NCI-H510A (cell line): ENCODE results near the gene SIPA1.

Experiments used
- DNase-seq: peaks from one replicate; lab custom pipeline; 2025; lab: John Stamatoyannopoulos, UW

Gene SIPA1

DNA sequence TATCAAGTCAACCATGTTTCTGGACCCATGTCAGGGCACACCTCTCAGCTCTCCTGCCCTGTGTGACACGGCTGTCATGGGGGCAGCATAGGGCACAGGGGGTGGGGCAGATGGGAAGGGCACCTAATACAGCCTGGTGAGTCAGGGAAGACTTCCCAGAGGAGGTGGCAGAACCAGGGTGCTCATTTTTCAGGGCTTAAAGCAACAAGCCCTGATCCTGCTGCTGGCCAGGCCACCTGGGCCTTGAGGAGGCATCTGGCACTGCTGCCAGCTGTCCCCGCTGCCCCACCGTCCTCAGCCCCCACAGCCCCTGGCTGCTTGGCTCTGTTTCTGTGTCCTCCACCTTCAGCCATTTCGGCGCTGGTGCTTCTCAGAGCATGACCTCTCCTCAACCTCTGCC, 28.2 kb upstream of the SIPA1 start:
- DNase-seq, result no peak

DNA sequence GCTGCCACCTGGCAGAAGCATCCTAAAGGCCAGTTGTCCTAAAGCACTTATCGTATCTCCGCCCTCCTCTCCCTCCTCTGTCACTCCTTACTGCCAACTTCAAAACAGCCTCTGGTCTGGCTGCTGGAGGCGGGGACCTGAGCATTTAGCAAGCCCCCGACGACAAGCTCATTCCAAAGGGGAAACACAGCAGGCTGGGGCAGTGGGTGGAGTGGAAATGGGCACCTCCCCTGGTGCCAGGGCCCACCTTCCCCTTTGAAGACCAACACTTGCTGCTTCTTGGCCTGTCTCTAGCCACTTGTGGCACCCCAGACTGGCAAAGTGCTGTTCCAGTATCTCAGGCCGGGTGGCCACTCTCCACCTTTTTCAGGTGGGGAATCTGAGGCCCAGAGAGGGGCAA, 27.5 kb upstream of the SIPA1 start:
- DNase-seq, result no peak

- no peak for DNase-seq
Measured at GRCh38 chr11:65611028-65611757, 26.7 kb upstream of the SIPA1 start.

- DNase-seq, result no peak
Measured at GRCh38 chr11:65611758-65612603, 25.9 kb upstream of the SIPA1 start.

DNA sequence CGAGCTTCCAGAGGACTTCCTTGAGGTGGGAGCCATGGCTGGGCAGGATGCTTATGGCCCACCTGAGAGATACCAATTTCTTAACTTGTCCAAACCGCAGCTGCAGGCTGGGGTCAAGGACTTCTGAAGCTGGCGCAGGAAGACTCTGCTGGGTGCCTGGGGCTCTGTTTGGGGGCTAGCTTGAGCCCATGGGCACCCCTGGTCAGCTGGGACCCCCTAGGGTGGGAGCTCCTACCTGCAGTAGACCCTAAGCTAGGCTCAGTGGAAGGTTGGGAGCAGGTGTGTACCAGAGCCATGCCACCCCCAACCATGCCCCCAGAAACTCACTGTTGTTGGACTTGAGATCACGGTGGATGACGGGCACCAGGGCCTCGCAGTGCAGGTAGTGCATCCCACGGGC, 25.2 kb upstream of the SIPA1 start:
- no peak for DNase-seq

- DNase-seq, result no peak
Measured at GRCh38 chr11:65613091-65613928, 24.6 kb upstream of the SIPA1 start.

GRCh38 chr11:65615229-65615949, 22.5 kb upstream of the SIPA1 start, which contains the start of gene PCNX3:
Gene PCNX3, plus strand, starts transcription at chr11:65615776. Its CDS starts 536 bp downstream, at chr11:65616312.
- DNase-seq, result peak; percentile 100

GRCh38 chr11:65615950-65616574, 21.8 kb upstream of the SIPA1 start:
- peak; percentile 57 for DNase-seq

DNA sequence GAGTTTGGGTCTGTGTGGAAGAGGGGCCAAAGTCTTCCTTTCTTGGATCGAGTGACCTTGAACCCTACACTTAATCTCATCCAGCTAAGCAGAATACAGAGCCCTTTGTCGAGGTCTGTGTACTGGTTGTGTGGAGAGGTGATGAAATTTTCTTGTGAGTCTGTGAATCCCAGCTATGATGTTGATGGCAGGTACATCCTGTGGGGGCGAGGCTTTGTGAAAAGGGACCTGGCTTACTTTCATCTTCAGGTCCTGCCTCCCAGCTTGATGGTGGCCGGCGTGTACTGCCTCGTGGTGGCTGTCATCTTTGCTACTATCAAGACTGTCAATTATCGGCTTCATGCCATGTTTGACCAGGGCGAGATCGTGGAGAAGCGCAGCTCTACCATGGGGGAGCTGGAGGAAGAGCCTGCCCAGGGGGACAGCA, 21.3 kb upstream of the SIPA1 start:
- DNase-seq, result no peak

DNA sequence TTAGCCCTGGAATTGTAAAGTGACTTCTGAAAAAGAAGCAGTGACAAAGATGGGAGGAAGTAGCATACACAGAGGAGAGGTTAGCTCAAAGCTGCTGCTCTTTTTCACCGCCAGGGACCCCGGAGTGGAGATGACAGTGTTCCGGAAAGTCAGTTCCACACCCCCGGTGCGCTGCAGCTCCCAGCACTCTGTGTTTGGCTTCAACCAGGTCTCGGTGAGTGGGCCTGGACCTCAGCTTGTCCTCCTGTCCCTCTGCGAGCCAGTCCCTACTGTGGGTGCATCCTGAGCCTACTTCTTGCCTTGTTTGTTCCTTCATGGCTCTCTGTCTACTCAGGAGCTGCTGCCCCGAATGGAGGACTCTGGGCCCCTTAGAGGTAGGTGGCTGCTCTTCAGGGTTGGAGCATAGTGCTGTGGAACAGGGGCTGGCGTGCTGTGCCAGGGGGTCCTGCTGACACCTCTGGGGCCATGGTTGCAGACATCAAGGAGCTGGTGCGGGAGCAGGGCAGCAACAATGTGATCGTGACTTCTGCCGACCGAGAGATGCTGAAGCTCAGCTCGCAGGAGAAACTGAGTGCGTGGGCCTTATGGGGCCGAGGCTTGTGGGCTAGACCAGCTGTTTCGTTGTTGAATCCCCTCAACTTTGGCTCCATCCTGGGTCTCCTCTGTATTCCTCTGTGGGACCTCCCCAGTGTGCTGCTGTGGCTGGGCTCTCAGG, 20.6 kb upstream of the SIPA1 start:
- DNase-seq, result no peak

- DNase-seq, result no peak
Measured at GRCh38 chr11:65617990-65618751, 19.7 kb upstream of the SIPA1 start.

DNA sequence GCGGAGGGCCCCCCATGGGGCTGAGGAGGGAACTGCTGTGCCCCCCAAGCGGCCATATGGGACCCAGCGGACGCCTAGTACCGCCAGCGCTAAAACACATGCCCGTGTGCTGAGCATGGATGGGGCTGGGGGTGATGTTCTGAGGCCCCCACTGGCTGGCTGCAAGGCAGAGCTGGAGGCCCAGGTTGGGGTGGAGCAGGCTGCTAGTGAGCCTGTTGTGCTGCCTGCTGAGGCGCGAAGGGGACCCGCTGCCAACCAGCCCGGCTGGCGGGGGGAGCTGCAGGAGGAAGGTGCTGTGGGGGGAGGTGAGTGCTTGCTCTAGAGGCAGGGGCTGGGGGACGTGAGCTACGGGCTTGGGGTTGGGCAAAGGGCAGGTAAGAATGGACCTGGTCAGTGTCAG, 19.1 kb upstream of the SIPA1 start:
- no peak for DNase-seq

- no peak for DNase-seq
Measured at GRCh38 chr11:65619281-65619928, 18.5 kb upstream of the SIPA1 start.

DNA sequence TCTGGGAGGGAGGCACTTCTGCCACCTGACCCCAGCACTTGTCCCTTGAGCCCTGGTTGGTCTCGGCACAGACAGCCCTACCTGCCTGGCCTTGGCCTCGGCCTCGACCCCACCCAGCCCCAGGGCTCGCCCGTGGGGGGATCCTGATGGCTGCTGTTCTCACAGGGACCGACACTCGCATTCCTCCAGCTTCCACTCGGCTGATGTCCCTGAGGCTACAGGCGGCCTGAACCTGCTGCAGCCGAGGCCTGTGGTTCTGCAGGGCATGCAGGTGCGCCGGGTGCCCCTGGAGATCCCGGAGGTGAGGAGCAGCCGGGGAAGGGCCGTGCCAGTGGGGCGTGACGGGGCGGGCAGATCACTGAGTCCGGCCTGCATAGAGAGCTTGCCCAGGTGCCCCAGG, 17.2 kb upstream of the SIPA1 start:
- no peak for DNase-seq

- DNase-seq, result no peak
Measured at GRCh38 chr11:65621460-65621859, 16.4 kb upstream of the SIPA1 start.

- DNase-seq, result no peak
Measured at GRCh38 chr11:65622011-65622410, 15.9 kb upstream of the SIPA1 start.

DNA sequence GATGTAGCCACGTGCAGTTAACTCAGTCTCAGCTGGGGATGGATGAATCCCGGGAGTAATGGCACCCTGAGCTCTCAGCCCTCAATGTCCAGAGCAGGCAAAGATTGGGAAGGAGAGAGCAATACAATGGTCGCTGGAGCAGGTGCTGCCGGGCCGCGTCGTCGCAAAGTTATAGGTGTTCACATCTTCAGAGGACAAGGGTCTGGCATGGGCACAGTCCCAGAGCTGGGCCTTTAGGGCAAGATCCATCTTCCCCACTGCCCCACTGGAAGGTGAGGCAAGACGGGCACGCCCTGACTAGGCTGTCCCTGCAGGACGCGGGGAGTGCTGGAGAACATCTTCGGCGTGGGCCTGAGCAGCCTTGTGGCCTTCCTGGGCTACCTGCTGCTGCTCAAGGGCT, 14.7 kb upstream of the SIPA1 start:
- no peak for DNase-seq

- DNase-seq, result no peak
Measured at GRCh38 chr11:65623852-65624616, 13.9 kb upstream of the SIPA1 start.
